HTERT RPE-1 (cell line): ENCODE results near the gene ROGDI.

Source experiments
- in situ Hi-C: fragments of 300-500 bp; cut with MboI; formaldehyde crosslinking; loops from 4 replicates; pipeline ENCODE4 v1.14.3; 2020; ENCODE audit warnings: low sequenced_read_pairs

The ROGDI gene, protein sequence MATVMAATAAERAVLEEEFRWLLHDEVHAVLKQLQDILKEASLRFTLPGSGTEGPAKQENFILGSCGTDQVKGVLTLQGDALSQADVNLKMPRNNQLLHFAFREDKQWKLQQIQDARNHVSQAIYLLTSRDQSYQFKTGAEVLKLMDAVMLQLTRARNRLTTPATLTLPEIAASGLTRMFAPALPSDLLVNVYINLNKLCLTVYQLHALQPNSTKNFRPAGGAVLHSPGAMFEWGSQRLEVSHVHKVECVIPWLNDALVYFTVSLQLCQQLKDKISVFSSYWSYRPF

DNA sequence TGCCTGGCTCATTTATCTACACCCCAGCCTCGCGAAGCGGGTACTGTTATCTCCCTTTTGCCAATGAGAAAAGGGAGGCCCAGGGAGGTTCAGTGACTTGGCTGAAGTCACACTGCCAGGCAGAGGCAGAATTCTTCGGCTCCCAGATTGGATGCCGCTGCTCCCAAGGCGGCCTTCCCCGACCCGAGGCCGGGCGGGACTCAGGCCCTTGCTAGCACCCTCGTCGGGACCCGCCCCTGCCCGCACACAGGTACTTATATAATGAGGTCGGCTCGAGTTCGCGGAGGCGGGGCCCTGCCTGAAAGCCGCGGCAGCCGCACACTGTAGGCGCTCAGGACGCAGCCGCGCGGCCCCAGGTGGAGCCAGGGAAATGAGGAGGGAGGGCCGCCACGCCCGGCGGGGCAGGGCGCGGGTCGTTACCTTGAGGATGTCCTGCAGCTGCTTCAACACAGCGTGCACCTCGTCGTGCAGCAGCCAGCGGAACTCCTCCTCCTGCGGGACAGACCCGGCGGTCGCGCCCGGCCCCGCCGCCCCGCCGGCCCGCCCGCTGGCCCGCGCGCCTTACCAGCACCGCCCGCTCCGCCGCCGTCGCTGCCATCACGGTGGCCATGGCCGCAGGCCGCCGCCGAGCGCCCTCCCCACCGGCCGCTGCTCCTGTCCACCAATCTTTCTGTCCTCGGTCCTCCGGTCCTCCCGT lies at the start of gene ROGDI:
ROGDI (minus strand) TSS at position 672 of the 697 bp plus-strand sequence; CDS start at position 610, 62 bp downstream.
- in situ Hi-C loops: no loop called here

DNA sequence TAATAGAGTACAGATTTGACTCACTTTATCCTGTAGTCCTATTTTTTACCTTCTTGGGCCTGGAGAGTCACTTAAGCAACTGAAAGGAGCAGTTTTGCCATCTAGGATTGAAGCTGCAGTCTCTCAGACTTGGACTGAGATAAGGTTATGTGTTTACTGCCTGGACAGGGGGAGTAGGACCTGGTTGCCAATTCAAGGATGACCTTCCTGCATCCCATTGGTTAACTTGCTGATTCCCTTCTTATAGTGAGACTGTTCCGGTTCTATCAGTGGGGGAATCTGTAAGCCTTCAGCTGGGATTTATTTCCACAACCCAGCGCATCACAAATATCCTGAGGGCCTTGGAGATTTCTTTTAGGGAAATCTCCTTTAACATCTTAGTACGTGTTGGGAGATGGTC lies 47.8 kb upstream of the ROGDI start:
- in situ Hi-C loops: no loop called here

DNA sequence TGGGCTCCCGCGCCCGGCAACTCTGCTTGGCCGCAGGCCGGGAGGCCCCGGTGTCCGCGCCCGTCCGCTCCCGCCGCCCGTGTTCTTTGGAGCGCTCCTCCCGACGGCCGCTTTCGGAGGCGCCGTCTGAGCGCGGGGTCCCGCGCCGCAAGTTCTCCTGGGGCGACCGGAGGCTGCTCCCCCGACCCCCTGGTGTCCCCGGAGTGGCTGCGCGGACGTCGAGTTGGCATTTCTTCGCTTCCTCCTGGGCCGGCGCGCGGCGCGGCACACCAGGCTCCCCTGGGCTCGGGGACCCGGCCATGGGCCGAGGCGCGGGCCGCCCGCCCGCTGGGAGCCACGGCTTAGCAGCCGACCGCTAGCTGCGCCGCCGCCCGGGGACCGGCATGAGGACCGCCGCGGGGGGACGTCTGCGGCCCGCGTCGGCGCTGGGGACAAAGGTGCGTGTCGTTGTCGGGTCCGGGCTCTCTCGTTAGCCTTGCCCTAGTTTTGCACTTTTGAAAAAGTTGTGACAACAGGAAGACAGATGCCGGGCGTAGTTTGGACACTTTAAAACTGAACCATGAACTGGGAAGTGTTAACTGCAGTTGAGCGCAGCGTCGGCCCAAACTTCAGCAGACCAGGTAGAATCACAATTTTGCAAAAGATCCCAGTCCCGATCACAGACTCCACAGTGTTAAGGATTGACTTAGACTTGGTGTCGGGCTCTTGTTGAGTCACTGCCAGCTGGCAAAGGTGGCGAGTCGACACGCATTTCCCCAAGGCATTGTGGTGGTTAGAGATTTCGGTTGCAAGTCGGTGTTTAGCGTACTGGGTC lies 45.5 kb upstream of the ROGDI start:
- in situ Hi-C loops: no loop called here

DNA sequence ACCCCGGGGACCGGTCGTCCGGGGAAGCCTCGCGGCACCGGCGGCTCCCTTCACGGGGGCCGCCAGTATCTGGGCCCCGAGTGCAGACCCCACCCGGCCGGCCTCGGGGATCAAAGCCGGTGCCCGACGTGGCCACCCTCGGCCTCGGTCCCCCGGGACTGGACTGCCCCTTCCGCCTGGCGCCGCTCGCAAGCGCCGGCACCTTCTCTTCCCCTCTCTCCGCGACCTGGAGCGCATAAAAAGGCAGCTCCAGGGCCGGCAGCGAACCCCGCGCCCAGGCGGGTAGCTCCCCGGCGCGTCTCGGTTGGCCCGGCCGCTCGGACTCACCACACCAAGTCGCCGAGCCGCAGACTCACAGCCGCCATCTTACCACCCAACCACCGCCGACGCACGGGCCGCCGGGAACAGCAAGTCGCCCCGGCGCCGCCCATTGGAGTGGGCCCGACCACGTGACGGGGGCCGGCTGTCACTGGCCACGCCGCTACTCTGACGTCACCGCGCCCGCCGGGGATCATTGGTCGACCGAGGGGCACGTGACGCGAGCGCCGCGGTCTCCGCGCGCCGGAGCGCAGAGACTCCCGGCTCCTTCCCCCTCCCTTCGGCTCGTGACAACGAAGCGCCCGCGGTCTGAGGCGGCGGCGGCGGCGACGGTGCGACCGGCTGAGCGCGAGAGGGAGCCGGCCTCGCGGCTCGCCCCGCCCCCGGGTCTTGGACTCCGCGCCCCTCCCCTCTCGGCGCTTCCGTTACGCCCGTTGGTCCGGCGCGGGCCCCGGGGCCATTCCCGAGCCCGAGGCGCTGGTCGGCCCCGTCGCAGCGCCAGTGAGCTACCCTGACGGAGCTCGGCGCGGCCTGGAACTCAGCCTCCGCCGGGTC lies 44.7 kb upstream of the ROGDI start, which contains the start of the genes GLYR1 and UBN1:
GLYR1 (minus strand) TSS at position 388 of the 873 bp plus-strand sequence; CDS start at position 365, 23 bp downstream.
UBN1 (plus strand) TSS at position 581 of the 873 bp plus-strand sequence. CDS start 5,437 bp downstream, outside the sequence.
- in situ Hi-C loops: no loop called here

DNA sequence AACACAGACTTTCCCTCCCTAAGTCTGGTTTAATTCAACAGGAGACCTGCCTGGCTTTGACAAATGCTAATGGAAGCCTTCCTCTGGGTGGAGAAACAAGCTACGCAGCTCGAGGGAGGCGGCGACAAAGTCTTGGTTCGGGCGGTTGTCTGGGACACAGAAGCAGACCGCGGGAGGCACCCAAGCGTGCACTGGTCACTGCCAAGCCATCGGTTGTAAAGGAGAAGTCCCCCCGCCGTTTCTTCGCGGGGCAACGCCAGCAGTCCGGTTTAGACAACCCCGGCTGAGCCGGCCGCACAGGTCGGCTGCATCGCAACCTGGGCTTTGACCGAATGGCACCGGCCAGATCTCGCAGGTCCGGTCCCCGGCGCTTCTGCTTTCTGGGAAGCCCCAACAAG lies 44.1 kb upstream of the ROGDI start:
- in situ Hi-C loops: no loop called here

DNA sequence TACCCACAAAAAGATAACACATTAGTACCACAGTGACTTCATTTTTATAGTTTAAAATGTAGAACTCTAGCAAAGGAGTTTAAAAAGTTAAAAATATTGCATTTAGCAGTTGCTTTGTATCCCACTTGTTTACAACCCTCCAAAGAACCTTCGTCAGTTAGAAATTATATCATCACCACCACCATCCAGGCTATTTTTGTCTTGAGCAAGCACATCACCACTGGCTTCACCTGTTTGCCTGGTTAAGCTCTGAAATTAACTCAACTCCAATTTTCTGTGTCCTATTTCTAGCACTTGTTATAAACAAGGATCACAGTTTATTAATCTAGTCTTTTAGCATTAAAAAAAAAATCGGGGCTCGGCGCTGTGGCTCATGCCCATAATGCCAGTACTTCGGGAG lies 38.6 kb upstream of the ROGDI start:
- in situ Hi-C loops: no loop called here

DNA sequence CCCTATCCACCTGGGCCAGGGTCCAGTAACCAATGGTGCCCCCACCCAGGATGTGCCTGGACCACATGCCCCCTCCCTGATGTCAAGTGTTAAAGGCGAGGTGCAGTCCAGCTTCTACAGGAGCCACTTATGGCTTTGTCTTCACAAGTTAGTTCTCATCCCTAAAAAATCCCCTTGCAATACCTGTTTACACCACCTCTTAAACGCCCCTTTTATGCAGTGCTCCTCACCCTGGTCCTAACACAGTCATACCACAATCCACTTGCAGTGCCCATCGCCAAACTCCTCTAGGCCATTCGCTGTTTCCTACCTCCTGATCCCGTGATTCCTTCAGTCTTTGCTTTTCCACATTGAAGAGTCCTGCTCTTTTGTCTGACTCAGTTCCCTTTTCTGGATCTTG lies 37.5 kb upstream of the ROGDI start:
- in situ Hi-C loops: no loop called here

DNA sequence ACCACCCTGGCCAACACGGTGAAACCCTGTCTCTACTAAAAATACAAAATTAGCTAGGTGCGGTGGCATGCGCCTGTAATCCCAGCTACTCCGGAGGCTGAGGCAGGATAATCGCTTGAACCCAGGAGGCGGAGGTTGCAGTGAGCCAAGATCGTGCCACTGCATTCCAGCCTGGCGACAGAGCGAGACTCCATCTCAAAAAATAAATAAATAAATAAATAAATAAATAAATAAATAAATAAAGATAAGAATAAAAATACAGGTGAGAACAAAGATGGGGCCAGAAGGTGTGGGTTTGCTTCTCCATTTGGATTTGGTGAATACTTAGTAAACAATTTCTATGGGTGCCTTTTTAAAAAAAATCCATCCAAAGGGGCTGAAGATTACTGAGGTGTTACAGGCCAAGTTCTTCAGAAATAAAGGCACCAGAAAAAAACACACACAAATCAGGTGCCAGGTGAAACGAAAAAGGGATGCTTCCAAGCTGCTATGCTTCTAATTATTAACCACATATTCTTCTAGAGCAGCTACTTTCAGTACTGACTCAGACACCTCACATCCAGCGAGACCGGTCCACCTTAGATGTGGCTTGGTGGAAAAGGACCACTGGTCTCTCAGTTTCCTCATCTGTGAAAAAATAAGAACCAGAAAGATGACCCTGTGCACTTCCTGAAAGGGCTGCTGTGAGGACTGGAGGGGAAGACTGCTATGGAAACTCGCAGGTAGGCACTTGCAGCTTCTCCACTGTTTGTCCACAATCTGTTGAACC lies 35.5 kb upstream of the ROGDI start:
- in situ Hi-C loops: no loop called here

DNA sequence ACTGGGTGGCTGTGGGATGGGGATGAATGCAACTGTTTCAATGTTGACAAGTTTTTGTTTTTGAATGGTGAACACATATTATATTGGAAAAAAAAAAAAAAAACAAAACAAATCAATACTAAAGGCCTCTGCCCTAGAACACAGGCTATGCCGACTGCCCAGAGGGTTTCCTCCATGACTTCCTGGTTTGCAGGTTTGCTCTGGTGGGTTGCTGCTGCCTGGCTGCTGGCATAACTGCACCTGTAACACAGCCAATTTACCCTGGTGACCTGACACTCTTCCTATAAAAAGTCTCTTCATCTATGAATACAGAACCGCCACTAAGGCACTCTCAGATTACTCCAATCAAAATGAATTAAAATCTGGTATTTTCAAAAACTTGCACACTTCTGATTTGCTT lies 34.3 kb upstream of the ROGDI start:
- in situ Hi-C loops: no loop called here

DNA sequence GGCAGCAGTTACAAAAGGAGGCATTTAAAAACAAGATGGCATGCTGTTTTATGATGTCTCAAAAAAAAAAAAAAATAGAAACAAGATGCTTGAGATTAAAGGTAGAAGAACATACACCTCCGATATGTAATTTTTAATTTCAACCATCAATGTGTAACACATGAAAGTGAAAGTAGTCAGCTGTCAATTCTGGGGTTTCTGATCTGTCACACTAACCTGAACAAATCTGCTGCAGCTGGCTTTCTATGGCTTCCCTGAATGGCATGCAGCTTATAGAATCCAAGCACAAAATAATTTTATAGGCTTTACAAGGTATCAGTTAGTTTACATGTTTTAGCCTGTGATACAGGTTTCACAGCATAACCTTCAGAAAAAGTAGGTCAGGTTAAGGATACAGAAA lies 31.2 kb upstream of the ROGDI start:
- in situ Hi-C loops: no loop called here

DNA sequence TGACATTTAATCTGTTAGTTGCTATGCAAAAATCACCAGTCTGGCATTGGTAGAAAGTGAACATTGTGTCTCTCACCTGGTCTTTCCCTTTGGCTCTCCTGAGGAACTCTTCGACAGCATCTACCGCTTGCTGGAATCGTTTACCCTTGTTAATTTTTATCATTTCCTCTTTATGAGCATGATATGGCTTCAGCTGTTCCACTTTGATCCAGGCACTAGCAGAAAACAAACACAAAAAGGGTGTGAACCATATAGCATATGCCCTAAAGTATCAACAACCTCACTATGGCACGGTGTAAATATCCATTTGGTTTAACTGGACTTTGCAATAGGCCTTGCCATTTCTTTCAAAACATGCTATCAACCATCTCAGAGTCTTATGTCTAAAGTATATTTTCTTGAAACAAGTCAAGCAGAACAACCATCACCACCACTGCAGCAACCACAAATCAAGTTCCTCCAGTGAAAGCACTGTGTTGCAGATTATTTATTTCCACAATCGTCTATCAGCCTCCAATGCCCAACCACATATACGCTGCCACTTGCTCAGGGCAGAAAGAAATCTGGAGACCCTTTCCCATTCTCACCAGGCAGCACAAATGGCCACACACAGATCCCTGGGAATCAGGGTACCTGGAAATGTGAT lies 30.4 kb upstream of the ROGDI start:
- in situ Hi-C loops: no loop called here

DNA sequence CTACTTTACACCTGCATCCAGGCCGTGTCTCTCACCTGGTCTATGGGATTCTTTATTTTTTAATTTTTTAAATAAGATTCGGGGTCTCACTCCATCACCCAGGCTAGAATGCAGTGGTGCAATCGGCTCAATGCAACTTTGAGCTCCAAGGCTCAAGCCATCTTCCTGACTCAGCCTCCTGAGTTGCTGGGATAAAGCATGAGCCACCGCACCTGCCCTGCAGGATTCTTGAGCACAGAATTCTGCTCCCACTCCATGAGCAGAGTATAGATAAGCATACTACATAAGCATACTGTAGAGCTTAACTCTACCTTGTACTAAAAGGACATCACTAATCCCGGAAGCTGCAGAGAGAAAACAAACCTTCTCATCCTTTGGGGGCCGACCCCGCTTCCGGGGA lies 29.2 kb upstream of the ROGDI start:
- in situ Hi-C loops: no loop called here

DNA sequence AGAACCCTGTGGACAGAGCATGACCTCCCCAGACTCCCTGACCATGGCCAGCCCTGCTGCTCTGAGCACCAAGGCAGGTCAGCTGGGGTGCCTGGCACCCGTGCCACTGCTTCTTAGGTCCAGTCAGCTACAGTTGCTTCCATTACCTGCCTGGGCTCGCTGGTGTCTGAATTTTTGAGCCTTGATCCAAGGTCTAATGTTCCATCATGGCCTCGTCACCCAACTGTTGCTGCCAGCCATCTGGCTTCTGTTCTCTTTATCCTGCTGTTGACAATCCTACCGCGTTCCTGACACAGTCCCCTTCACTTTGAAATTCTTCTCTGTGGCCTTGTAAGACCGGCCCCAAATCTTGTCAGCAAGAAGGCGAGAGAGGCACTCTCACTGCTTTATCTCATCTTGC lies 28.0 kb upstream of the ROGDI start:
- in situ Hi-C loops: no loop called here

DNA sequence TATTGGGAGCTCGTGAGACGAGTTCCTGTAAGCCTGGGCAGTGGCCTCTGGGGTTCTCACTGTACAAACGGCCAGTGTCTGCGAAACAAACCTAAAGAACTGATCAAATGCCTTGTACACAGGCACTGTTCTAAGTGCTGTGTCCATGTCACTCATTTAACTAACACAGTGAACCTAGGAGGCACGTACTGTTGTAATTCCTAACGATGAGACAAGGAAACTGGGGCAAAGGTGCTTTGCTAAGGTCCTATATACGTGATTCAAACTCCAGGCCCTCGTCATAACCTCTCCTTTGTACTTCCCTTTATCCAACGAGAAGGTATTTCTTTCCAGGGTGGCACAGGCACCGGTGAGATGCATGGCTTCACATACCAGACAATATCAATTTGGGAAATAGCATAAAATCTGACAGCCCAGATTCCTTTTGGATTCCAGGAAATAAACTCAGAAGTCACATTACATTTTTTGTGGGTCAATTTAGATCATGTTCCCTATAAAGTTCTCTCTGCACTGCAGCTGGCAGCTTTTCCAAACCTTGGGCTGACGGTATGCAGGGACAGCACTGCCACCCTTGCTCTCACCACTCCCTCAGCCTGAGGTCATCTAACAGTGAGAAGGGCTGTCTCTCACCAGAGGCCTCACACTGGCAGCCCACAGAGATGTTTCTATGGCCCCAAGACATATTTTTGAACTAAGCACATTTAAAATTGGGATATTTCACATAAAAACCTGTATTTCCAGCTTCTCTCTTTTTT lies 26.3 kb upstream of the ROGDI start:
- in situ Hi-C loops: no loop called here

DNA sequence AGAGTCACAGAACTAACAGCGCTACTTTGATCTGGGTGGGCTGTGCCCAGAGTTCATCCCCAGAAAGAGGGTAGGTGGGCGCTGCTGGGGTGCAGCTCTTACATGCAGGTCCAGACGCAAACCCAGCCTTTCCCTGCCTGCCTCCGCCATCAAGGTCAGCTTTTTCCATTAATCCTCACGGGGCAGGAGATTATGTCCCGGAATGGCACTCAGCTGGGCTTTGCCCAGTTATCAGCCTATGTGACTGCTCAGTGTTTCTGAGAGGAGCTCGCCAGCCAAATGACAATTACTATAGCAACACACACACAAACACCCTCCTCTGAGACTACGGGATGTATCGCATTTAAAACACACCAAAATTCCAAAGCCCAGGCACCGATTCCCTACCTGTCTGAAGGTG lies 24.5 kb upstream of the ROGDI start:
- in situ Hi-C loops: no loop called here

DNA sequence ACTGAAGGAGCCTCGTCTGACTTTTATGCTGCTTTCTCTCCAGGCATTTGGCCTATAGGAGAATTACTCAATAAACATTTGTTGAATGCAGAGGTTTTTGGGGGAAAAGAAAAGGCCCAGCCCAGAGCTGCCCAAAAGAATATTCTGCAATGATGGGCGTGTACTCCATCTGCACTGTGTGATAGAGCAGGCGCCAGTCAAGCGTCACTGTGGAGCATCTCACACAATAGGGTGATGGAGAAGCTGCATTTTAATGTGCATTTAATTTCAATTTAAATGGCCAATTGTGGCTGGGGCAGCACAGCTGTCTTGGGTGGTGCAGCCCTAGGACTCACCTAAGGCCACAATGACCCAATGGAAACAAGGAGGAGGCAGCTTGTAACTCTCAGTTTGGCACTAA lies 24.1 kb upstream of the ROGDI start:
- in situ Hi-C loops: no loop called here

DNA sequence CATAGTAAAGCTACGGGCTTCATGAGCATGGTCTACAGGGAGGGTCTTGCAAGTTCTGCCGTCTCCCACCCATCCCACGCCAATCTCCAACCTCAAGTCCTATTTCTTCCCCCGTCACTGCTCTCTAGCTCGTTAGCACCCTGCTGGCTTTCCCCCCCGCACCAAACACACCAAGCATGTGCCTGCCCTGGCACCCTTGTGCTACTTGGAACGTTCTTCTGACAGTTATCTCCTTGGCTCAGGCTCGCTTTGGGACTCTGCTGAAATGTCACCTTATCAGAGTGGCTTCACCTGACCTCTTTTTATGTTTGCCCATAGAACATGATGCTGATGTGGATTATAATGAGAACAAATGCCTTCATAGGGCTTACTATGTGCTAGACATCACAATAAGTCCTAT lies 22.8 kb upstream of the ROGDI start:
- in situ Hi-C loops: no loop called here

DNA sequence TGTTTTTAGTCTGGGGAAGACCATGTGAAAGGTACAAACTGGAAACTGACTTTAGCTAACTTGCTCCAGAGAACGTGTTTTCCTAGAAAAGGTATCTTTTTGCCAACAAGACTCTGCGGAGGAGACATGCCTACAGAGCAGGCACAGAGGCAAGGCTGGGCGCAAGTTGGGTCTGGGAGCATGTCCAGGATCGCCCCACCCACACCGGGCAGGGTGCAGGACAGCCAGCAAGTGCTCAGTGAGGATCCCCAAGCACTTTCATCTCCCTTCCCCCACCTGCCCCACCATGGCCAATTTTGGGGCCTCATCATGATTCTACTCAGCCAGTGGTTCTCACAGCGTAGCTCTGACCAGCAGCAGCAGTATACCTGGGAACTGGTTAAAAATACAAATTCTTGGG lies 18.2 kb upstream of the ROGDI start:
- in situ Hi-C loops: no loop called here
